ENCODE data around the gene DKK3.

DKK3 gene

DNA sequence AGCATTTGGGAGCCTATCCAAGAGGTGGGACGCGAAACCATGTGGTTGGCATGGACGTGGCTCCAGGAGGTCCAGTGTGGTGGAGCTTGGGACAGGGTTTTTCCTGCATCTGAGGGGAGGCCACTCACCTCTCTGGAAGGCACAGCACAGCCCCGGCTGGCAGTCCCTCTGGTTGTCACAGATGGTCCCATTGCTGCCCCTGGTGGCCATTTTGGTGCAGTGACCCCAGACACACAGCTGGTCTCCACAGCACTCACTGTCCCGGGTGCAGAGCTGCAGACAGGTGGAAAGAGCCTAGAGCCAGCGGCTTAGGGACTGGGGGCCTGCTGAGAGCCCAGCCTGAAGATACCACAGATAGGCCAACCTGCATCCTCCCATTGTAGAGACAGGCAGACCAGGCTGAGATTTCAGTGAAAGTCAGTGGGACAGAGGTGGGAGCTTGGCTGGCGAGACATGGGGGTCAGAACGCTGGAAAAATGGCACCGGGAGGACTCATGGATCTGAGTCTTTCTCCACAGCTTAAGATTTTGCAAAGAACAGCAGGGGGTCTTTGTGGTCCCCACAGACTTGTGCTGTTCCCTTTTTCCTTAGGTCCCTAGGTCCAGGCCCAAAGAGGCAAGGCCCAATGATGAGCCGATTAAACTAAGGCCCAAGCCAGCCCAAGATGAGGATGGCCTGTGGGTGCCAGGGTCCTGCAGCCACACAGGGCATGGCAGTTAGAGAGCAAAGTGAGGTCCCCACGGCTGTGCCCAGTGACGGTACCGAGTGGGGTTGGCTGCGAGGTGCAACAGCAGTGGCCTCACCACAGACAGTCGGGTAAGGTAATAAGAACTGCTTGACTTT lies 41.4 kb downstream of the DKK3 start:
- Histone ChIP-seq H3K27me3 (ENCODE audit: low read length) (no peaks in the 10 kb centered on the region), H3K27ac (ENCODE audit: low read depth, low read length) (no peak overlapping the region)

GRCh38 chr11:11966354-11966741 lies 42.1 kb downstream of the DKK3 start:
- Histone ChIP-seq H3K36me3 (ENCODE audit: low read length) (no peaks in the 10 kb centered on the region), H3K4me3 (ENCODE audit: insufficient read depth, low read length, poor library complexity, severe bottlenecking) (no peak overlapping the region), H3F3A (ENCODE audit: insufficient read depth) (no peaks in the 10 kb centered on the region), H3K27me3 (ENCODE audit: low read length) (no peaks in the 10 kb centered on the region), H3K4me2 (ENCODE audit: low read depth, low read length, poor library complexity, severe bottlenecking) (no peak overlapping the region), H4K20me1 (ENCODE audit: low read depth, low read length) (no peaks in the 10 kb centered on the region), H3K9ac (ENCODE audit: low read length) (no peak overlapping the region), H3K9me2 (replicated peaks; ENCODE audit: insufficient read depth, low read length) (no peaks in the 10 kb centered on the region), H3K27ac (ENCODE audit: low read depth, low read length) (no peak overlapping the region), H3K79me2 (ENCODE audit: insufficient read depth, low read length) (no peaks in the 10 kb centered on the region), H3K9me3 (ENCODE audit: insufficient read depth, low read length) (no peaks in the 10 kb centered on the region), H2AFZ (ENCODE audit: low read depth, low read length, severe bottlenecking) (no peak overlapping the region)
- TF ChIP-seq, protein P1, sequence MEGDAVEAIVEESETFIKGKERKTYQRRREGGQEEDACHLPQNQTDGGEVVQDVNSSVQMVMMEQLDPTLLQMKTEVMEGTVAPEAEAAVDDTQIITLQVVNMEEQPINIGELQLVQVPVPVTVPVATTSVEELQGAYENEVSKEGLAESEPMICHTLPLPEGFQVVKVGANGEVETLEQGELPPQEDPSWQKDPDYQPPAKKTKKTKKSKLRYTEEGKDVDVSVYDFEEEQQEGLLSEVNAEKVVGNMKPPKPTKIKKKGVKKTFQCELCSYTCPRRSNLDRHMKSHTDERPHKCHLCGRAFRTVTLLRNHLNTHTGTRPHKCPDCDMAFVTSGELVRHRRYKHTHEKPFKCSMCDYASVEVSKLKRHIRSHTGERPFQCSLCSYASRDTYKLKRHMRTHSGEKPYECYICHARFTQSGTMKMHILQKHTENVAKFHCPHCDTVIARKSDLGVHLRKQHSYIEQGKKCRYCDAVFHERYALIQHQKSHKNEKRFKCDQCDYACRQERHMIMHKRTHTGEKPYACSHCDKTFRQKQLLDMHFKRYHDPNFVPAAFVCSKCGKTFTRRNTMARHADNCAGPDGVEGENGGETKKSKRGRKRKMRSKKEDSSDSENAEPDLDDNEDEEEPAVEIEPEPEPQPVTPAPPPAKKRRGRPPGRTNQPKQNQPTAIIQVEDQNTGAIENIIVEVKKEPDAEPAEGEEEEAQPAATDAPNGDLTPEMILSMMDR (IDR thresholded peaks at IDR 0.05; ENCODE audit: insufficient read depth, low read length, poor library complexity, severe bottlenecking) = no peak
- no peak for TF ChIP-seq EZH2phosphoT487 (conservative IDR thresholded peaks at IDR 0.05; ENCODE audit: low read length)

More for the DNA sequence above, 41.4 kb downstream of the DKK3 start:
- TF ChIP-seq EZH2phosphoT487 (conservative IDR thresholded peaks at IDR 0.05; ENCODE audit: low read length) = no peak
- TF ChIP-seq, protein P1 (IDR thresholded peaks at IDR 0.05; ENCODE audit: insufficient read depth, low read length, poor library complexity, severe bottlenecking) = peak; percentile 82
- Histone ChIP-seq H3K9ac (ENCODE audit: low read length) (no peak overlapping the region), H3K36me3 (ENCODE audit: low read length) (no peaks in the 10 kb centered on the region), H4K20me1 (ENCODE audit: low read depth, low read length) (no peaks in the 10 kb centered on the region), H3K79me2 (ENCODE audit: insufficient read depth, low read length) (no peaks in the 10 kb centered on the region), H3K9me2 (replicated peaks; ENCODE audit: insufficient read depth, low read length) (no peaks in the 10 kb centered on the region), H3F3A (ENCODE audit: insufficient read depth) (no peaks in the 10 kb centered on the region), H3K4me2 (ENCODE audit: low read depth, low read length, poor library complexity, severe bottlenecking) (no peak overlapping the region), H3K4me3 (ENCODE audit: insufficient read depth, low read length, poor library complexity, severe bottlenecking) (no peak overlapping the region), H3K9me3 (ENCODE audit: insufficient read depth, low read length) (no peaks in the 10 kb centered on the region), H2AFZ (ENCODE audit: low read depth, low read length, severe bottlenecking) (no peak overlapping the region)

DNA sequence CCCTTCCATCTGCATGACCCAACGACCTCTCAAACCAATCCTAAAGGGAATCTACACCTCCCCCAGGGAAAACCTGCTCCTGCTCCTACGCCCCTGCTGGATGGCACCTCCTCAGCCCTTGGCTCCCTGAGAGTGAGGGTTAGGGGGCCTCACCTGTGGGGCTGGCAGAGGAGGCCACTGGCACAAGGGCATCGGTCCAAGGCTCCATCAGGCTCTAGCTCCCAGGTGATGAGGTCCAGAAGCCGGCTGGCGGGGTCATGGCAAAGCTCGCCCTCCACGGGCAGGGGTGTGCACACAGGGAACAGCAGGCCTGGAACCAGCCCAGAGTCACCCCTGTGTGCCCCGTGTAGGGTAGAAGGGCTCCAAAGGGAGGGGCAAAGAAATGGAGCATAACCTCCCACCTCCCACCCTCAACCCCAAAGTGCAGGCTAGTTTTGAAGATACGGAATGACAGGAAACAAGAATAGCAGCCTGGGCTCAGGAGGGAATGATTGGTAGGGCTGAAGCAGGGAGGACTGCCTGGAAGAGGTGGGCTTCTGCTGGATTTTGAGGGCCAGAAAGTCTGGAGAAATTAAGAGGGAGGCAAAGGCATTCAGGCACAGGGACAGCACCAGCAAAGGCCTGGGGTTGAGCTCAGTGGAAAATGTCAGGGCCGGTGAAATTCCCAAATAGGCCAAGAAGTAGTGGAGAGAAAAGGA lies 42.6 kb downstream of the DKK3 start:
- Histone ChIP-seq H3K9ac (ENCODE audit: low read length) (no peak overlapping the region), H3K9me2 (replicated peaks; ENCODE audit: insufficient read depth, low read length) (no peaks in the 10 kb centered on the region), H3F3A (ENCODE audit: insufficient read depth) (no peaks in the 10 kb centered on the region), H3K36me3 (ENCODE audit: low read length) (no peaks in the 10 kb centered on the region), H3K27ac (ENCODE audit: low read depth, low read length) (no peak overlapping the region), H3K9me3 (ENCODE audit: insufficient read depth, low read length) (no peaks in the 10 kb centered on the region), H3K27me3 (ENCODE audit: low read length) (no peaks in the 10 kb centered on the region), H3K79me2 (ENCODE audit: insufficient read depth, low read length) (no peaks in the 10 kb centered on the region), H4K20me1 (ENCODE audit: low read depth, low read length) (no peaks in the 10 kb centered on the region), H2AFZ (ENCODE audit: low read depth, low read length, severe bottlenecking) (no peak overlapping the region), H3K4me2 (ENCODE audit: low read depth, low read length, poor library complexity, severe bottlenecking) (no peak overlapping the region), H3K4me3 (ENCODE audit: insufficient read depth, low read length, poor library complexity, severe bottlenecking) (no peak overlapping the region)
- TF ChIP-seq, protein P1 (IDR thresholded peaks at IDR 0.05; ENCODE audit: insufficient read depth, low read length, poor library complexity, severe bottlenecking) = no peak
- TF ChIP-seq EZH2phosphoT487 (conservative IDR thresholded peaks at IDR 0.05; ENCODE audit: low read length) = no peak
